Measurements from ENCODE around the gene BTBD16.

BTBD16 gene

DNA sequence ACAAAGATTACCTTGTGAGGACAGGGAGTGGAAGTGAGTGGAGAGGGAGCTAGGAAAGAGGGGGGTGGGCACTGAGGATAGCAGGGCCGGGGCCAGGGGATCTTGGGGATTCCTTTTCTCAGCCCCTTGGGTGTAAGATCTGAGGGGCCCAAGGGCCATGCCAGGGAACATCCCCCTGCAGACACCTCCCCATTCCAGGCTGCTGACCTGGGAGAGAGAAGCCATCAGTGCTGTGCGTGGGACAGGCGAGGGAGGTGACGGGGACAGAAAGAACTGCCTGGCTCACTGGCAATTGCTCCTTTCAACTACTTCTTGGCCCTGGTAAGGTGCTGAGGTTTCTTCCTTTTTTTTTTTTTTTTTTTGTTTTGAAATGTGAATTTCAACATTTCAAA is 12.0 kb upstream of the BTBD16 start:
- no peak for DNase-seq (ENCODE audit: low read depth)
- no peak overlapping the region for H3K4me3 ChIP-seq (replicated peaks; ENCODE audit: low read depth, low read length)
- no peak for TF ChIP-seq CTCF (IDR thresholded peaks at IDR 0.05; ENCODE audit: low read length, missing control alignments)

- DNase-seq (ENCODE audit: low read depth) = no peak
- no peak overlapping the region for H3K4me3 ChIP-seq (replicated peaks; ENCODE audit: low read depth, low read length)
- no peak for TF ChIP-seq CTCF (IDR thresholded peaks at IDR 0.05; ENCODE audit: low read length, missing control alignments)
Measured at GRCh38 chr10:122261584-122261983, 9.5 kb upstream of the BTBD16 start.

GRCh38 chr10:122263971-122264370 is 7.1 kb upstream of the BTBD16 start:
- peak; percentile 88 for DNase-seq (ENCODE audit: low read depth)
- no peak for TF ChIP-seq CTCF (IDR thresholded peaks at IDR 0.05; ENCODE audit: low read length, missing control alignments)
- no peak overlapping the region for H3K4me3 ChIP-seq (replicated peaks; ENCODE audit: low read depth, low read length)

- no peak for TF ChIP-seq CTCF (IDR thresholded peaks at IDR 0.05; ENCODE audit: low read length, missing control alignments)
- no peak for DNase-seq (ENCODE audit: low read depth)
Measured at GRCh38 chr10:122264436-122264835, 6.7 kb upstream of the BTBD16 start.

DNA sequence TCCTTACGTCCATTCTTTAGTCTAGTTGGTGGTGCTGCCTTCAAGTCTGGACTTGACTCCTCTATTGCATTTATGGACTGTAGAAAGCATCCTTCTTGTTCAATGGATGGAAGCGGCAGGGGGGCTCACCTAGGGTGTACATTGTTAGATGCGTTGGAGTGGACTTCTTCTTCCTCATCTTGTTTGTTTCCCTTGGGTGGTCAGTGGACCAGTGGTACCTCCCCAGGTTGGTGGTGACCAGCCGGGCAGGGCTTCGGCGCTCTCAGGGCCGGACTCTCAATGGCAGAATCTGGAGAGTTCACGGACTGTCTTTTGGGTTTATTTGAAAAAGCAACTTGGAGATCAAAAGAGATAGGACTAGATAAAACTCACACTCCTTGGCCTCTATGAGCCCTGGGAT is 6.2 kb upstream of the BTBD16 start:
- DNase-seq (ENCODE audit: low read depth) = no peak
- TF ChIP-seq CTCF (IDR thresholded peaks at IDR 0.05; ENCODE audit: low read length, missing control alignments) = no peak
- H3K4me3 ChIP-seq (replicated peaks; ENCODE audit: low read depth, low read length) = no peak overlapping the region

More at GRCh38 chr10:122264436-122264835, 6.7 kb upstream of the BTBD16 start:
- no peak overlapping the region for H3K4me3 ChIP-seq (replicated peaks; ENCODE audit: low read depth, low read length)

GRCh38 chr10:122265896-122266295 is 5.2 kb upstream of the BTBD16 start:
- DNase-seq (ENCODE audit: low read depth) = no peak
- no peak overlapping the region for H3K4me3 ChIP-seq (replicated peaks; ENCODE audit: low read depth, low read length)
- TF ChIP-seq CTCF (IDR thresholded peaks at IDR 0.05; ENCODE audit: low read length, missing control alignments) = no peak

- peak; percentile 46 for DNase-seq (ENCODE audit: low read depth)
- TF ChIP-seq CTCF (IDR thresholded peaks at IDR 0.05; ENCODE audit: low read length, missing control alignments) = peak; percentile 99
- no peak overlapping the region for H3K4me3 ChIP-seq (replicated peaks; ENCODE audit: low read depth, low read length)
Measured at GRCh38 chr10:122267849-122268737, 3.0 kb upstream of the BTBD16 start.

Data from fibroblast of pulmonary artery (primary cell).